H4 (cell line): ENCODE data around the gene PRSS27. TPM values are rescaled to one million over a fixed set of nuclear protein-coding genes. Genes with fewer than 3 reads are reported as not detected.
"Not testable (repeated sequence)": the region's sequence is repeated elsewhere in the genome, so short reads cannot be mapped to it uniquely, and the experiment has no call there.

Source experiments
- DNase-seq: peaks from one replicate; pipeline ENCODE4 v3.0.0-alpha.2; 2015; ENCODE audit warnings: low spot score
- total RNA-seq: library from RNA; depleted of rRNA; stranded (reverse); fragments of >200 nt; shearing (Covaris generic); gene quantifications from 2 replicates; pipeline ENCODE4 v1.2.3, GENCODE V29; 2014

Gene PRSS27
- total RNA-seq, 1 experiment from 2014 or later = 0.46 TPM

DNA sequence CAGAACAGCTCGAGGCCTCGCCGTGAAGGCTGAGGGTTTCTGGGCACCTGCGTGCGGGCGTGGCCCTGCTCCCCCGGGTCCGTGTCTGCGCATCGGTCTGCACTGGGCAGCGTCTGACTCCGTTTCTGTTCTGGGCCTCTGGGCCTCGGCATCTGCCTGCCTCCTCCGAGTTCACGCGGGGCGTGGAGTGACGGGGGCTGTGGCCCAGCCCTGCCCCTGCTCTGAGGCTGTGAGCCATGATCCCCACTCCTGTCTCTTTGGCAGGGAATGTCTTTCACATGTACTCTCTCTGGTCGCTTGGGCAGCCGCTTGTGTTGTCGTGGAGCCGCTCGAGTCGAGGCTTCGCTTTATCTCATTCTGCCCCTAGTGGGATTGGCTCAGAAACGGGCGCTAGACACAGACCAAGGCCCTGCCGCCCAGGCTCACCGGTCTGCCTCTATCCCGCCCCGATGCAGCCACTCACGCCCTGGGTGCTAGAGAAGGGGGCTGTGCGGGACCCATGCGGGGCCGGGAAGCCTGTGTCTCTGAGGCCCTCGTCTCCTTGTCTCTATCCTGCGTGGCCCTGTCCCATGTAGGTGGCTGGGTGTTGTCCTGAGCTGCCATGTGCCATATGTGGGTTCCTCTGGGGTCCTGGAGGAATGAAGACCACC is 23.3 kb downstream of the PRSS27 start:
- DNase-seq = not testable (repeated sequence)

GRCh38 chr16:2692948-2693651 is 26.9 kb downstream of the PRSS27 start:
- DNase-seq = no peak

GRCh38 chr16:2692251-2692947 is 27.6 kb downstream of the PRSS27 start:
- DNase-seq = no peak

- DNase-seq = no peak
Observed at GRCh38 chr16:2691491-2692248, 28.4 kb downstream of the PRSS27 start.

- no peak for DNase-seq
Observed at GRCh38 chr16:2690852-2691251, 29.2 kb downstream of the PRSS27 start.

DNA sequence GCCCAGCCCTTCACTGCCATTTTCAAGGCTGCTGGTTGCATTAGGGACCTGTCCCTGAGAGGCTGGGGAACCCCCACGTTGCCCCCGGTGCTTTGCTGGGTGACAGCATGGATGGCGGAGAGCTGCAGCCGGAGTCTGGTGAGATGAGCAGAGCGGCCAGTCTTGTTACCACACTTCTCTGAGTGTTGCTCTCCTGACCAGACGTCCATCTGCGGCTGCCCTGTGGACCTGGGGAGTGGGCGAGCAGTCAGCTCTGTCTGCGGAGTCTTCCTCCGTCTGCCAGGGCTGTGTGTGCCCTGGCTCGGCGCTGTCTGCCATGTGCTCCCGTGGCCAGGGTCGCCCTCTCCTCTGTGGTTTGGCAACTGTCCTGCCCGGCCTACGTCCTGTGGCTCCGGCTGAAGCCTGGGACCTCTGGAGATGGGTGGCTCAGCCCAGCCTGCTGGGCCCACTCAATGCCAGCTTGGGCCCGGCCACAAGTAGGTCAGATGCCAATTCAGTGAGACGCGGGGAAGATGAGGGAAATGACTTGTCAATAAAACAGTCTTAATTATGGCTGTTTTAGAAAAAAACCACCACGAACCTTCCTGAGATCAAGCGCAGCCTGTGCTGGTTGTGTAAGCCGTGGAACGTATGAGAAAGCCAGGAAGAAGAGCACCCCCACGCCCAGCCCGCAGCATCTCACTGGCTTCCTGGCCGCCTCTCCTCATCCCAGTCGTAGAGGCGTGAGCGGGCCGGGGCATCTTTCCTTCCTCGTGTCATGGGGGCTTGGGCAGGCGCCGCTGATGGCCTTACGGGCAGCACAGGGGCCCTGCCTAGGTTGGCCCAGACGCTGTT is 29.8 kb downstream of the PRSS27 start:
- no peak for DNase-seq

- DNase-seq = not testable (repeated sequence)
Observed at GRCh38 chr16:2689422-2689821, 30.6 kb downstream of the PRSS27 start.

- no peak for DNase-seq
Observed at GRCh38 chr16:2687531-2688308, 32.3 kb downstream of the PRSS27 start.

DNA sequence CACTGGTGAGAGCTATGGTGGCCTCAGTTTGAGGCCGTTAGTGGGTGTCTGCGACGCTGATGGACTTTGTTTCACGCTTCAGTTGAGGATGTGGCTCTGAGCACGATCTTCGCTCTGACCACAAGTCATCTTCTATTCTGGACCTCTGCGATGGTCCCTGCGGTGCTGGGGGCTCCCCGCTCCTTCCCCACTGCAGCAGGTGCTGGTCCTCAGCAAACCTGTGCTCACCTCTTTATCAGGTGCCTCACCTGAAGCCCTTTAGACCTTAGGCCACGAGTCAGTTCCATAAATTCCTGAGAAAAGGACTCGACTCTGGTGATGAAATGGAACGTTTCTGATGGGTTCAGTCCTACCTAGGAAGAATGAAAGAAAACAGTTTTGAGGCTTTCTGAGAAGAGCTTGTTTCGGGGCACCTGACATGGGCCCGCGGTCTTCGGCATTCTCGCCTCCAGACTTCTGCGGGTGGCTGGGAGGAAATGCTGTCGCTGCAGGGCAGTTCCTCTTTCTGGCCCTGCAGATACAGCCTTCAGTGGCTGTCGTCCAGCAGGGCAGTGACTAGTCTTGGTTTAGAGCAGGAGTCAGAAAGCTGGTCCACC is 33.0 kb downstream of the PRSS27 start:
- no peak for DNase-seq

GRCh38 chr16:2686075-2686474 is 33.9 kb downstream of the PRSS27 start:
- DNase-seq = not testable (repeated sequence)

GRCh38 chr16:2683041-2683440 is 37.0 kb downstream of the PRSS27 start:
- not testable (repeated sequence) for DNase-seq

DNA sequence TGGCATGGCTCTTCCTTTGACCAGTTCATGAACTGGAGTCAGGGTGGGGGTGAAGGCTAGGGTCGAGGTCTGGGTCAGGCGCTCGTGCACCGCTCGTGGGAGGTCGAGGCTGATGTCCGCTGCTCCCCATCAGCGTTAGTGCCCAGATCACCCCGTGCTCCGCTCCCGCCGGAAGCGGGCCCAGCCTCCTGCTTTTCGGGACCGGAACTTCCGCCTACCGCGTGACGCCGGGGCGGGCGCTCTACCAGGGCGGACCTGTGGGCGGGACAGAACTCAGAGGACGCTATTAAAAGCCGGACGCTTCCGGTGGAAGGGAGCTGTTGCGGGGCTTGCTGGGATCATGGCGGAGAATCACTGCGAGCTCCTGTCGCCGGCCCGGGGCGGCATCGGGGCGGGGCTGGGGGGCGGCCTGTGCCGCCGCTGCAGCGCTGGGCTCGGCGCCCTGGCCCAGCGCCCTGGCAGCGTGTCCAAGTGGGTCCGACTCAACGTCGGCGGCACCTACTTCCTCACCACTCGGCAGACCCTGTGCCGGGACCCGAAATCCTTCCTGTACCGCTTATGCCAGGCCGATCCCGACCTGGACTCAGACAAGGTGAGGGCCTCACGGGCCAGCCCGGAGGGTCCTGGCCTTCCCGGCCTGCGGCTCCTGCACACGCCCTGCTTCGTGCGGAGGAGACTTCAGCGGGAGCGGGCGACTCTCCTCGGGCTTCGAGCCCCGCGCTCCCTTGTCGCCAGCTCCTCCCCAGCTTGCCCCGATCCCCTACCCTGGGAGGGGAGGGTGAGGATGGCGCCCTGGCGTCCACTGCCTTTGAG is 37.6 kb downstream of the PRSS27 start, which contains the start of gene KCTD5:
Gene KCTD5, plus strand, starts transcription at position 315 of the 813 bp plus-strand sequence. Its CDS starts 26 bp downstream, at position 341.
- peak; percentile 90 for DNase-seq

GRCh38 chr16:2680360-2680759 is 39.7 kb downstream of the PRSS27 start:
- not testable (repeated sequence) for DNase-seq

GRCh38 chr16:2679902-2680301 is 40.1 kb downstream of the PRSS27 start:
- DNase-seq = not testable (repeated sequence)

DNA sequence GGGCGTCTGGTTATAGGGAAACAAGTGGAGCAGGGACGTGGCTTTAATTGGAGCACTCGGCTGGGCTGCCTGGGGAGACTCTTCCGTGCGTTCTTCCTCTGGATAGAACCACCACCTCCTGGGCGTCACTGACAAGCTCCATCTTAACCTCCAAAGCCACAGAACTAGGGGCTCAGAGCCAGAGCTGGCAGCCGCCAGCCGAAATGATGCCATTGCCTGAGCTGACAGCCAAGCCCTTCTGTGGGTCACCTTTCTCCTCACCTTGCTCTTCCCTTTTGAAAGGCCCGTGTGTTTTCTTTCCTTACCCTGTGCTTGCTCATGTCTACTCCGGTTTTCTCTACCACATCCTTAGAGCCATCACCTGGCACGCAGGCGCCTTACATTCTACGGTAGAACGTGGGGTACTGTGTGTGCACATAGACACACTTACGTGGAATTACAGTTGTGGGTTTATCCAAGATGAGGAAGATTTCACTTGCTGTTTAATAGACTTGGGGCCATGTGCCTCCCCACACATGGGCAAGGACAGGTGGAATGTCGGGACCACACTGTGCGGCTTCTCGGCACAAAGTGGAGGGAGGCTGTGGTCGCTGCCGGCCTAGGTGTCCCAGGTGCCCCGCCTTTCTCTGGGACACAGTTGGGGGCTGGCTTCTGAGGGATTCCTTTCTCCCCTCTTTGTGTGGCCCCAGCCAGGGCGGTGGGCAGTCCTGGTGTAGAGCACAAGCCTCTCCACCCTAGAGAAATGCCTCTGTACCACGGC is 41.6 kb downstream of the PRSS27 start:
- not testable (repeated sequence) for DNase-seq

DNA sequence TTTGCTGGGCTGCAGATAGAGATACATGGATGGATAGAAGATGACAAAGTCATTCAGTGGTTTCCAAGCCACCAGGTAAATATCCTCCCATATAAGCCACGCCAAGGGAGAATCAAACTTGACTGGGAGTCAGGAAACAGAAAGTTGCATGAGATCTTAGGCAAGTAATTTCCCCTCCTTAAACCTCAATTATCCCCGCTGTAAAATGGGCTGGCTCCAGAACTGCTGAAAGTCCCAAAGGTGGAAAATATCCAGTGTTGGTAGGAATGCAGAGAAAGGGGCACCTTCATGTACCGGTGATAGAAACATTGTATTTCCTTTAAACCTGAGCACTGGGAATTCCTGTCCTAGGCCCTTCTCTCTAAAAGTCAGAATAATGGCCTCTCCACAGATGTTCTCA is 43.1 kb downstream of the PRSS27 start:
- not testable (repeated sequence) for DNase-seq

DNA sequence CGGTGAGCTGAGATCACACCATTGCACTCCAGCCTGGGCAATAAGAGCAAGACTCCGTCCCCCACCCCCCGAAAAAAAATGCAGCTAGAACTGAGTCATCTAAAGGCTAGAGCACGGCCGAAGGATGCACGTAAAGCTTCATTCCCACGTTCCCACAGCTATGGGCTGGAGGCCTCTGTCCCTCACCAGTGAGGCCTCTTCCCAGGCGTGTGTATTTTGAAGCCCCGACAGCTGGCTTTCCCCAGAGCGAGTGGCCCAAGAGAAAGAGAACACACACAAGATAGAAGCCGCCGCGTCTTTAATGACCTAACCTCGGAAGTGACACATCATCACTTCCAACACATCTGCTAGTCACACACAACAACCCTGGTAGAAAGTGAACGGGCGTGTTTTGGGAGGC is 44.3 kb downstream of the PRSS27 start:
- DNase-seq = no peak

DNA sequence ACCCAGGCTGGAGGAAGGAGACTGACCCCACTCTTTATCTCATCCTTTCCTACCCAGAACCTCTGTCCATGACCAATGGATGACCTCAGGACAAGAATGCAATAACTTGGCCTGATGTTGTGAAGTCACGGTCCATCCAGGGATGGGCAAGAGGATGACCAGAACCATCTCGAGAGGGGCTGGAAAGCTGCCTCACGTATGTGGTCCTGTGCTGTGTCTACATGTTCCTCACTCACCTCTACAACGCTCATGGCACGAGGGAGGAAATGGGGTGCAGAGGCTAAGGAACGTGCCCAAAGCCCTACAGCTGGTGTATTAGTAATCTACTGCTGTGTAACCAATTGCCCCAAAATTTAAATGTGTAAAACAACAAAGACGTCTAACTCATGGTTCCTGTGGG is 45.0 kb downstream of the PRSS27 start:
- DNase-seq = peak; percentile 2
